Transverse colon (tissue), 4 donors: ENCODE data around the gene WNT7A. TPM values are rescaled to one million over a fixed set of nuclear protein-coding genes. Genes with fewer than 3 reads are reported as not detected.

Experiments
- DNase-seq: peaks from one replicate; pipeline ENCODE4 v3.0.0-alpha.2; 2019
- H3K27ac ChIP-seq, 4 donors: fragments of 200-600 bp; sonication (generic); 2 replicates each; pipeline ENCODE4 v1.5.1; 2016 to 2018; ENCODE audit warnings: inconsistent platforms in 4 of 4
- H3K27me3 ChIP-seq: fragments of 200-600 bp; sonication (generic); 2 replicates; pipeline ENCODE4 v1.5.1; 2017; ENCODE audit warnings: inconsistent platforms
- H3K36me3 ChIP-seq, 4 donors: fragments of 200-600 bp; sonication (generic); 2 replicates each; pipeline ENCODE4 v1.5.1; 2017 to 2019; ENCODE audit warnings: inconsistent platforms in 4 of 4
- H3K4me1 ChIP-seq, 4 donors: fragments of 200-600 bp; sonication (generic); 2 replicates each; pipeline ENCODE4 v1.5.1; 2017 to 2020; ENCODE audit warnings: inconsistent platforms in 4 of 4
- H3K4me3 ChIP-seq, 4 donors: fragments of 200-600 bp; sonication (generic); 1 replicate in 1 of 4; 2 replicates in 3 of 4; pipeline versions ENCODE4 v1.5.1 to v1.6.1; 2017 to 2019; ENCODE audit warnings: inconsistent platforms in 4 of 4
- H3K9me3 ChIP-seq, 2 donors: fragments of 200-600 bp; sonication (generic); 2 replicates each; pipeline ENCODE4 v1.5.1; 2017 to 2019; ENCODE audit warnings: inconsistent platforms in 2 of 2
- EP300 ChIP-seq: sonication (generic); formaldehyde crosslinking; IDR thresholded peaks from one replicate; pipeline ENCODE4 v1.6.1; 2017; ENCODE audit warnings: antibody characterized with exemption, low read depth
- POLR2A ChIP-seq: fragments of 450-650 bp; IDR thresholded peaks from one replicate; pipeline ENCODE4 v1.6.1; 2016; ENCODE audit warnings: antibody characterized with exemption, mild to moderate bottlenecking, moderate library complexity
- POLR2AphosphoS5 ChIP-seq, 3 donors: sonication (generic); formaldehyde crosslinking; IDR thresholded peaks; one replicate each; pipeline ENCODE4 v1.6.1; 2016; ENCODE audit warnings: antibody characterized with exemption in 3 of 3
- WGBS, 2 donors: methylation state at CpG; one replicate each; pipeline ENCODE4 v1.1.5; 2018; ENCODE audit warnings: low coverage in 1 of 2; 5-methylcytosine and 5-hydroxymethylcytosine counted together
- in situ Hi-C, 4 donors: fragments of 200-750 bp; cut with MboI; loops; one replicate each; pipeline versions ENCODE4 v1.15.0 to v1.15.1; 2017; ENCODE audit warnings: low sequenced_read_pairs in 3 of 4, low pct_ligation_motif_present in 1 of 4, low pct_unique_long_range_greater_than_20kb in 1 of 4
- intact Hi-C: fragments of 100-400 bp; cut with DNase I; formaldehyde crosslinking; loops from one replicate; pipeline ENCODE4 v1.15.1; 2023; ENCODE audit warnings: low total_unique reads
- total RNA-seq, 4 donors: library from RNA; depleted of rRNA; stranded (reverse); fragments of >200 nt; gene quantifications; one replicate each; pipeline ENCODE4 v1.1.0, GENCODE V29; 2016
- TF ChIP-seq, protein P1 (sequence below), 5 experiments: fragments of 200-600 bp in 3 of 5; fragments of 450-650 bp in 2 of 5; sonication (generic) in 3 of 5; IDR thresholded peaks; 1 replicate in 2 of 5; 2 replicates in 3 of 5; pipeline ENCODE4 v1.5.1; 2016 to 2017; ENCODE audit warnings: antibody characterized with exemption in 5 of 5, inconsistent platforms in 3 of 5, mild to moderate bottlenecking in 2 of 5, moderate library complexity in 1 of 5

Gene WNT7A
- total RNA-seq, 4 donors from 2014 or later, result not detected

DNA sequence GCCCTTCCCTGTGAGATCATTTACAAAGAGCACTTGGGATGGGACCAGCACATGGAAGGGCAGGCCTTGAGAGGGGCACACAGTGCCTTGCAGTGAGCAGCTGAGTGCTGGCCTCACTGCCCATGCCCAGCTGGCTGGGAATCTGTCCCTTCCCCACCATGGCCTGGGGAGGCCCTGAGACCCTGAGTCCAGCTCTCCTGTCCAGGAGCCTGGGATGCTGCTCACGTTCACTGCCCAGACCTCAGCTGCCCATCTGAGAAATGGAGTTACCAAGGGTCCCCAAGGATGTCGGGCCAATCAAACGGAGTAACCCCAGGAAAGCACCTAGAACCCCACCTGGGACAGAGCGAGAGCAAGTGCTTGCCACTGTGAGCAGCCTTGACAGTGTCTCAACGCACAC is 35.6 kb downstream of the WNT7A start:
- no peak for TF ChIP-seq POLR2AphosphoS5 (IDR thresholded peaks at IDR 0.05)
- TF ChIP-seq, protein P1, sequence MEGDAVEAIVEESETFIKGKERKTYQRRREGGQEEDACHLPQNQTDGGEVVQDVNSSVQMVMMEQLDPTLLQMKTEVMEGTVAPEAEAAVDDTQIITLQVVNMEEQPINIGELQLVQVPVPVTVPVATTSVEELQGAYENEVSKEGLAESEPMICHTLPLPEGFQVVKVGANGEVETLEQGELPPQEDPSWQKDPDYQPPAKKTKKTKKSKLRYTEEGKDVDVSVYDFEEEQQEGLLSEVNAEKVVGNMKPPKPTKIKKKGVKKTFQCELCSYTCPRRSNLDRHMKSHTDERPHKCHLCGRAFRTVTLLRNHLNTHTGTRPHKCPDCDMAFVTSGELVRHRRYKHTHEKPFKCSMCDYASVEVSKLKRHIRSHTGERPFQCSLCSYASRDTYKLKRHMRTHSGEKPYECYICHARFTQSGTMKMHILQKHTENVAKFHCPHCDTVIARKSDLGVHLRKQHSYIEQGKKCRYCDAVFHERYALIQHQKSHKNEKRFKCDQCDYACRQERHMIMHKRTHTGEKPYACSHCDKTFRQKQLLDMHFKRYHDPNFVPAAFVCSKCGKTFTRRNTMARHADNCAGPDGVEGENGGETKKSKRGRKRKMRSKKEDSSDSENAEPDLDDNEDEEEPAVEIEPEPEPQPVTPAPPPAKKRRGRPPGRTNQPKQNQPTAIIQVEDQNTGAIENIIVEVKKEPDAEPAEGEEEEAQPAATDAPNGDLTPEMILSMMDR (IDR thresholded peaks at IDR 0.05), result no peak
- no peak for TF ChIP-seq POLR2A
- TF ChIP-seq EP300, result no peak
- H3K4me3 ChIP-seq, result no peak overlapping the region
- 92% methylated on average over 5 of the region's 5 CpGs; no CpG with 5 or more reads in 1 of the 2 donors for WGBS, 2 donors
- no peak for DNase-seq
- H3K36me3 ChIP-seq, result no peaks in the 10 kb centered on the region
- H3K27me3 ChIP-seq, result no peaks in the 10 kb centered on the region
- intact Hi-C loops, result no loop called here
- no peak overlapping the region for H3K27ac ChIP-seq
- no peaks in the 10 kb centered on the region for H3K4me1 ChIP-seq
- in situ Hi-C loops, result no loop called here
- H3K9me3 ChIP-seq, result no peaks in the 10 kb centered on the region

DNA sequence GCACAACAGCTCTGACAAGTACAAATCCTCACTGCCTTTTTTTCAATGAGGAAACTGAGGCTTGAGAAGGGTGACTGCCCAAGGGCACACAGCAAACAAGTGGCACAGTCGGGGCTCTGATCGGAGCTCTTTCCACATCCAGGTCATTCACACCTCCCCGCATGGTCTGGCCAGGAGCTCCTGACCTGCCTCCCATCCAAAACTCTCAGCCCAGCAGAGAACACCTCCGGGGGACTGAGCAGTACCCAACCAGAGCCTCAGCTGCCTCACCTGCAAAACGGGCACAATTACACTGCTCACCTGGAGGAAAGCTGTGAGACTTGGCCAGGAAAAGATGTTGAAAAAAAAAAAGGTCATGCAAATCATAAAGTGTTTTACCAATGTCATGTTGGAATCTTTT is 36.5 kb downstream of the WNT7A start:
- H3K27me3 ChIP-seq, result no peaks in the 10 kb centered on the region
- H3K9me3 ChIP-seq, result no peaks in the 10 kb centered on the region
- in situ Hi-C loops (no loop called here), intact Hi-C loops (no loop called here)
- no peaks in the 10 kb centered on the region for H3K4me1 ChIP-seq
- TF ChIP-seq, protein P1 (IDR thresholded peaks at IDR 0.05), result no peak
- no peak for TF ChIP-seq POLR2AphosphoS5 (IDR thresholded peaks at IDR 0.05)
- no peak for TF ChIP-seq EP300
- TF ChIP-seq POLR2A, result no peak
- H3K36me3 ChIP-seq, result no peaks in the 10 kb centered on the region
- H3K4me3 ChIP-seq, result no peak overlapping the region
- DNase-seq, result no peak
- H3K27ac ChIP-seq, result no peak overlapping the region
- 80 to 81% methylated on average over 1 to 5 of the region's 5 CpGs for WGBS, 2 donors

DNA sequence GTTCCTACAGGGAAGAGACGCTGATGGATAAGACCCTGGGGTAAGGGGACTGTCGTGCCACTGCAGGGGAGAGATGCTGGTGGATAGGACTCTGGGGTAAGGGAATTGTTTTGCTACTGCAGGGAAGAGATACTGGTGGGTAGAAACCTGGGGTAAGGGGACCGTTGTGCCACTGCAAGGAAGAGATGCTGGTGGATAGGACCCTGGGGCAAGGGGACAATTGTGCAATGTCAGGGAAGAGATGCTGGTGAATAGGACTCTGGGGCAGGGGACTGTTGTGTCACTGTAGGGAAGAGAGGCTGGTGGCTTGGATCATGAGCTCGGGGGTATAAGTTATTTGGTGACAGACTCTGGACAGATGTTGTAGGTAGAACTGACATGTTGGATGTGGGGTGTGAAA is 37.6 kb downstream of the WNT7A start:
- no peak for TF ChIP-seq POLR2AphosphoS5 (IDR thresholded peaks at IDR 0.05)
- no peak for TF ChIP-seq EP300
- TF ChIP-seq, protein P1 (IDR thresholded peaks at IDR 0.05), result no peak
- no peak for TF ChIP-seq POLR2A

DNA sequence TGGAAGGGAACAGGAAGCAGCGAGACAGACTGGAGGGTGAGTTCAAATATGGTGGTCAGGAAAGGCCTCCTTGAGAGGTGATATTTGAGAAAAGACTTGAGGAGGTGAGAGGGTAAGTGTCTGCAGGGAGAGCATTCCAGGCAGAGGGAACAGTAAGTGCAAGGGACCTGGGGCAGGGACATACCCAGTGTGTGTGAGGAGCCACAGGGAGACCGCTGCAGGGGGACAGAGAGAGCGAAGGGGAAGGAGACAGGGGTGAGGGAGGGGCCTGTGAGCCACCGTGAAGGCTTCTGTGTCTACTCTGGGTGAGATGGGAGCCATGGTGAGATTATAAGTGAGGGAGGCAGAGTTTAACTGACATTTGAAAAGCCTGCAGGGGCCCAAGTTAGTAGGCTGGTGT is 38.0 kb downstream of the WNT7A start:
- no peak for DNase-seq
- TF ChIP-seq POLR2AphosphoS5 (IDR thresholded peaks at IDR 0.05) (no peak), POLR2A (no peak), EP300 (no peak)
- TF ChIP-seq, protein P1 (IDR thresholded peaks at IDR 0.05), result no peak
- H3K4me1 ChIP-seq, result no peaks in the 10 kb centered on the region
- H3K4me3 ChIP-seq, result no peak overlapping the region
- H3K36me3 ChIP-seq, result no peaks in the 10 kb centered on the region
- in situ Hi-C loops (no loop called here), intact Hi-C loops (no loop called here)
- H3K27me3 ChIP-seq, result no peaks in the 10 kb centered on the region
- WGBS, 2 donors, result 50 to 57% methylated on average over 4 of the region's 4 CpGs
- no peaks in the 10 kb centered on the region for H3K9me3 ChIP-seq
- H3K27ac ChIP-seq, result no peak overlapping the region

More for the DNA sequence above, 37.6 kb downstream of the WNT7A start:
- 61 to 63% methylated on average over 4 of the region's 4 CpGs for WGBS, 2 donors
- no peak overlapping the region for H3K27ac ChIP-seq
- H3K4me1 ChIP-seq, result no peaks in the 10 kb centered on the region
- intact Hi-C loops, result no loop called here
- H3K4me3 ChIP-seq, result no peak overlapping the region
- no peaks in the 10 kb centered on the region for H3K36me3 ChIP-seq
- in situ Hi-C loops, result no loop called here
- DNase-seq, result no peak
- no peaks in the 10 kb centered on the region for H3K27me3 ChIP-seq
- no peaks in the 10 kb centered on the region for H3K9me3 ChIP-seq
